ENCODE measurements around the gene PLEKHG5. TPM values are rescaled to one million over a fixed set of nuclear protein-coding genes. Genes with fewer than 3 reads are reported as not detected.
"Not testable (repeated sequence)": the region's sequence is repeated elsewhere in the genome, so short reads cannot be mapped to it uniquely, and the experiment has no call there.

The PLEKHG5 gene
- total RNA-seq, 2 donors from 2014 or later = 8.9 to 13.0 TPM

DNA sequence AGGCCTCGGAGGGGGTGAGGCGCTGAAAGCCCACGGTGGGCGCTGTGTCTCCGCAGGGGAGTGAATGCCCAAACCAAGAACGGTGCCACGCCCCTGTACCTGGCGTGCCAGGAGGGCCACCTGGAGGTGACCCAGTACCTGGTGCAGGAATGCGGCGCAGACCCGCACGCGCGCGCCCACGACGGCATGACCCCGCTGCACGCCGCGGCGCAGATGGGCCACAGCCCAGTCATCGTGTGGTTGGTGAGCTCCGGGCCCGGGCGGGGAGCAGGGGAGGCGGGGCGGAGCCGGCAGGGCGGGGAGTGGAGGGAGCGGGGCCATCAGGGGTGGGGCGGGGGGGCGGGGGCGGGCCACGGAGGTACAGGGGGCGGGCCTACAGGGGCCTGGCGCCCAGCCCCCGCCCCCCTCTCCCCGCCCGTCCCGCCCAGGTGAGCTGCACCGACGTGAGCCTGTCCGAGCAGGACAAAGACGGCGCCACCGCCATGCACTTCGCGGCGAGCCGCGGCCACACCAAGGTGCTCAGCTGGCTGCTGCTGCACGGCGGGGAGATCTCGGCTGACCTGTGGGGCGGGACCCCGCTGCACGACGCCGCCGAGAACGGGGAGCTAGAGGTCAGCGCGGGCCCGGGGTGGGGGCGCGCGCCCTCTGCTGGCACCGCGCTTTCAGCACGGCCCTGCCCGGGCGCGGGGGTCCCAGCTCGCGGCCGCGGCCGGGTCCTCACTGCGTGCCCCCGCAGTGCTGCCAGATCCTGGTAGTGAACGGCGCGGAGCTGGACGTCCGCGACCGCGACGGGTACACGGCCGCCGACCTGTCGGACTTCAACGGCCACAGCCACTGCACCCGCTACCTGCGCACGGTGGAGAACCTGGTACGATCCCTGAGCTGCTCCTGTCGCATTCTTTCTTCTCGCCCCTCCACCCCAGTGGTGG is 51.0 kb downstream of the PLEKHG5 start:
- intact Hi-C loops (cut with DNase I) = no loop called here
- DNase-seq (ENCODE audit: low spot score) = no peak

DNA sequence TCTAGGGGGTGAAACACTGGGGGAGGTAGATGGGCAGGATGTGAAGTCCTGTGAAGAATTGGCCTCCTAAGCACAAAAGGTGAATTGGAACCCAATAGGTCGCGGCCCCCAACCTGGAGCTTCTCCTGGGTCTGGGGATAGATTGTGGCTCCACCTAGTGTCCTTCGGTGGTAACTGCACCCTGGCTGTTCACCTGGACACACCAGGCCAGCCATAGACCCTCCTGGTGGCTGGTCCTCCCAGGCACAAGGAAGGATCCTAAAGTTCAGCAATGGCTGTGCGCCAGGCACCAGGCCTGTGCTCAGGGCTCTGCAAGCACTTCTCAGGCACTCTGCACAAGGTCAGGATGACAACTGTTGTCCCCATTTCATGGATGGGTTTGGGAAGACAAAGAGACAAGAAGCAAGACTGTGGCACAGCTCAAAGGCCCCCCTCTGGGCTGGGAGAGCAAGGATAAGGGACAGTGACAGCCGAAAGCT is 53.4 kb downstream of the PLEKHG5 start:
- no peak for DNase-seq (ENCODE audit: low spot score)
- intact Hi-C loops (cut with DNase I) = no loop called here

DNA sequence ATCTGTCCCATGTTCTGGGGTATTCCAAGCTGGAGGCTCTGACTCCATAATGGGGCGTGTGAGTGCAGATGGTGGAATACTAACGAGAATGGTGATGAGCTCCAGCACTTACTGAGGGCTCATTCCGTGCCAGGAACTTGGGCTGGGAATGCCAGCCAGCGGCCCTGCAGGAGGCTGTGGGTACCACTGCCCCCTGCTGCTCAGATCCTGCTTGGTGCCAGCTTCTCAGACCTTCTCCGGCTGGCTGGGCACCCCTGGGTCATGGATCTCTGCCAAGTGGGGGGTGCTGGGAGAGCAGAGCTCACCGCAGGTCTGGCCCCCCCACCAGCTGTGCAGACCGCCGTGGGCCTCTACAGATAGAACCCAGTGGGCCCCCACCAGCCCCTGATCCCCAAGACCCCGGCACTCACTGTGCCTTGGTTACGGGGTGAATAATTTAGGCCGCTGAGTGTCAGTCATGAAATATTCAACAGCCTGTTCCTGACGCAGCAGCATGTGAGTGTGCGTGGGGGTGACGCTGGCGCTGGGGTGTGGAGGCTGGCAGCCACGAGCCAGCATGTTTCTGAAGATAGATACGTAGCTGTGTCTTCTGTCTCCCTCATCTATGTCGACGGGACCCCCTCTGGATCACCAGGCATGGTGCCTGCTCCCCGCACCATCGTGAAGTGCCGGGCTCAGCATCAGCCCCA is 54.3 kb downstream of the PLEKHG5 start:
- DNase-seq (ENCODE audit: low spot score); intact Hi-C loops (cut with DNase I): not testable (repeated sequence)

DNA sequence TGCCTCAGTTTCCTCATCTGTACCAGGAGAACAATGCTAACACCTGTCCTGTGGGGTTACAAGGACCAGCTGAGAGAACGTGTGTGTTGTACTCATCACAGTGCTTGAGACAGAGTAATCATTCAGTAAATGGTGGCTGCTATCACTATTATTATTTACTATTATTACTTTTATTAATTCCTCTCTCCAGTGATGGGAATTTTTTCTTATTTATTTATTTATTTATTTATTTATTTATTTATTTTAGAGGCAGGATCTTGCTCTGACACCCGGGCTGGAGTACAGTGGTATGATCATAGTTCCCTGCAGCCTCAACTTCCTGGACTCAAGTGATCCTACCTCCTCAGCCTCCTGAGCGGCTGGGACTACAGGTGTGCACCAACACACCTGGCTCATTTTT is 55.2 kb downstream of the PLEKHG5 start:
- intact Hi-C loops (cut with DNase I); DNase-seq (ENCODE audit: low spot score): not testable (repeated sequence)

DNA sequence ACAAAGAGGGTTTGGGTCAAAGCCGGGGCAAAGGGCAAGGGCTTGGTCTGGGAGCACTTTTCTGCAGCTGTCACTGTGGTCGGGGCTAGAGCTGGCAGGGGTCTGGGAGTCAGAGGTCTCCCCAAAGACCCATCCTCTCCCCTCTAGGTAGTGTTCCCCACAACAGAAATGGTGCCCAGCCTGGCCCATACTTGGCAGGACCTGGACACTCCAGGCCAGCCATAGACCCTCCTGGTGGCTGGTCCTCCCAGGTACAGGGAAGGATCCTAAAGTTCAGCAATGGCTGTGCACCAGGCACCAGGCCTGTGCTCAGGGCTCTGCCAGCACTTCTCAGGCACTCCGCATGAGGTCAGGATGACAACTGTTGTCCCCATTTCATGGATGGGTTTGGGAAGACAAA is 55.9 kb downstream of the PLEKHG5 start:
- intact Hi-C loops (cut with DNase I) = no loop called here
- DNase-seq (ENCODE audit: low spot score) = no peak

DNA sequence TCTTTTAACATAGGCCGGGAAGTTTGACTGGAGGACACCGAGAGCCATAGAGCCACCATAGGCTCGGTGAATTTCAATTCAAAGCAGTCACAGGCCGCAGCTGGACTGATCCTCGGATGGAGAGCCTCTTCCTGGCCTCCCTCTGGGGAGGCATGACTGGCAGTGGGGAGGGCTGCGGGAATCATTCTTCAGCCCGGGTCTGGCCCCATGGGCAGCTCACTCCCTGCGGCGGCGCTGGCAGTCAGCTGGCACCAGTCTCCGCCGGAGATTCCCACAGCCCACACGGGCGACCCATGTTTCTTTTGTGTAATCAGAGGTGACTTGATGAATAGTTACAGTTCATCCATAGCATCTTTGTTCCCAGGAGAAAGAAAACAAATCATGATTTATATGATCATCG is 56.3 kb downstream of the PLEKHG5 start:
- intact Hi-C loops (cut with DNase I) = no loop called here
- no peak for DNase-seq (ENCODE audit: low spot score)

DNA sequence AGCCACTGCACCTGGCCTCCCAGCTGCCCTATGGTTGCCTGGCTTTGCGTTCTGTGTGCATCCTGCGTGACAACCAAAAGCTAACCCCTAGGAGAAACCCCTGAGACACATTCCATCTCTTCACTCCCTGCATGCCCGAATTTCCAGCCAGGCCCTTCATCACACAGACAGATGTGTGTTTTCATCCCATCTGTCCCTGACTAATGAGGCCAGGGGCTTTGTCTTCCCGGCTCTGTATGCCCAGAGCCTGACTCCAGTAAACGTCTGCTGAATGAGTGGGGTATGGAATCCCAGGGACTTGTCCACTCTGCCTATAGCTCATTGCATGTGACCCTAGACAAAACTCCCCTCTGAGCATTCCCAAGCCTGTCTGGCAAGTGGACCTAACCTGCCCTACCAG is 57.3 kb downstream of the PLEKHG5 start:
- no peak for DNase-seq (ENCODE audit: low spot score)
- intact Hi-C loops (cut with DNase I) = no loop called here

DNA sequence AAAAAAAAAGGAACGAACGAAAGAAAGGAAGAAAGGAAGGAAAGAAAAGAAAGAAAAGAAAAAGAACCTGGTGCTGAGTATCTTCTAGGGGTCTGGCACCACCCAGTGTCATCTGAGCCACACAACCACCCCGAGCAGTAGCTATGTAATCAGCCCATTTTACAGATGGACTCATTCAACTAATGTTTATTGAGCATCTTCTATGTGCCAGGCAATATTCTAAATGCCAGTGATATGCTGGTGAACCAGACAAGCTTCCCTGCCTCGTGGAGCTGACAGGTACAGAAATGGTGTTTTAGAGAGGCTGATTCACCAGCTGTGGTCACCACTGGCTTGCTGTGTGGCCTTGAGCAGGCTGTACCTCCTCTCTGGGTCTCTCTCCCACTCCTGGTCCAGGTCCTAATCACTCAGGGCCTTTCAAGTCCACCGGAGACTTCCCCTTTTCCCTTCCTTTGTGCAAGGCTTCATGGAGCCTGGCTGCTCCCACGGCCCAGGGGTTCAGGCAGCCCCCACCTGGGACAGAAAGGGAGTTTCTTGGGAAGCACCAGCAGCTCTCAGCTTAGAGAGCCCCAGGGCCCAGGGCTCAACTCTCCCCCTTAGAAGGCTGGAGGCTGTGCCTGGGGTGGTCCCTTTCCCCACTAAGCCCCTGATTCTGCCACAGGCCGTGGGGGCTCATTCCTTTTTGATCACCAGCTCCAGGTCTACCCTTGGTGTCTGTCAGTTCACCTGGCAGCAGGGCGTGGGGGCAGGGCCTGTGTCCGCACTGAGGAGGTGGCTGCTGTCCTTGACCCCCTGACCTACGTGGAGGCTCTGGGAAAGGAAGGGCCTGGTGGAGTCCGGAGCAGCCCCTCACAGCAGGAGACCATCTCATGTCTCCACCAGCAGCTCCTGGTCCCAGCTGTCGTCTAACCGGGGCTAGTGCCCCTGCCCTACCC is 59.6 kb downstream of the PLEKHG5 start:
- intact Hi-C loops (cut with DNase I); DNase-seq (ENCODE audit: low spot score): not testable (repeated sequence)

DNA sequence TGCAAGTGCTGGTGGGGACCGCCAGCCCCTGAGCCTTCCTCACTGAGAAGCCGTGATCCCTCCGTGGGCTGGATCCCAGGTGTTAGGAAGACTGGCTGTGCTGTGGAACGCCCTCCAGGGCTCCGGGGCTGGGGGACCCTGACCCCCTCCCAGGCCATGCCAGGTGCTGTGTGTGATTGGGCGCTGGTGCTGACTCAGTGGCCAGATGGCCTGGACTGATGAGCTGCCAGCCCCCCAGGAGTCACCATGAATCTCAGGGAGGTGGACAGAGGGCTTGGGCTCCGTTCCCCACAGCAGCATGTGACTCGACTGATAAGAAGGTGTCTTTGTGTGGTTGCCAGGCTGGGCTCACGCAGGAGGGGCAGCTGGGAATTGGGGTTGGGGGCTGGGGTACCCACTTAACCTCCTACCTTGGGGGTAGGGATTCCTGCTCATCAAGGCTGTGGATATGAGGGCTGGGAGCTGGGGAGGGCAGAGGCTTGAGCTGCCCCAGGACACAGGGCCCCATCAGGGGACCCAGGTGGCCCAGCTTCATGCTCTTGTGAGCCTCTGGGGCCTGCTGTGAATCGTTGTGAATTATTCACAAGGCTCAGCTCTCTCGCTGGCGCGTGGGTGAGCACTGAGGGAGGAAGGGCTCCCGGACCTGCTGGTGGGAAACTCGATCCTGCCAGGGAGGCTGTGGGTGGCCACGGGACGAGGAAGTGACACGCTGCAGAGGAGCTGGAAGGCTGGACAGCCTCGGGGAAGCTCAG is 61.6 kb downstream of the PLEKHG5 start:
- intact Hi-C loops (cut with DNase I); DNase-seq (ENCODE audit: low spot score): not testable (repeated sequence)

DNA sequence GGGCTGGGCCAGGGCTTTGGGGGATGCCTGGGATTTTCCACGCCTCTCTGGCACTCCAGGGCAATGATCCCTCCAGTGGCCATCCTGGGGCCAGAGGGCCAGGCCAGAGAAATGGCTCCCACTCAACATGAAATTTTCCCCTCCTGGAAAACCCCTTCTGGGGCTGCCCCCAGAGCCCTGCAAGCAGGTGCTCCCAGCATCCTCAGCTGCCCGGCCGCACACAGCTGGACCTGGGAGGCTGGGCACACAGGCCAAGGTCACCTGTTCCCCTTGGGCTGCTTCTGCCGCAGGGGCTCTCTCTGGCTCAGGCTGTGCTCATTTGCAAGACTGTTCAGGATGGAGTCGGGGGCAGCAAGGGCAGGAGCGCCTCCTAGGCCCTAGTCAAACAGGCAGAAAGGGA is 63.0 kb downstream of the PLEKHG5 start:
- intact Hi-C loops (cut with DNase I) = not testable (repeated sequence)

DNA sequence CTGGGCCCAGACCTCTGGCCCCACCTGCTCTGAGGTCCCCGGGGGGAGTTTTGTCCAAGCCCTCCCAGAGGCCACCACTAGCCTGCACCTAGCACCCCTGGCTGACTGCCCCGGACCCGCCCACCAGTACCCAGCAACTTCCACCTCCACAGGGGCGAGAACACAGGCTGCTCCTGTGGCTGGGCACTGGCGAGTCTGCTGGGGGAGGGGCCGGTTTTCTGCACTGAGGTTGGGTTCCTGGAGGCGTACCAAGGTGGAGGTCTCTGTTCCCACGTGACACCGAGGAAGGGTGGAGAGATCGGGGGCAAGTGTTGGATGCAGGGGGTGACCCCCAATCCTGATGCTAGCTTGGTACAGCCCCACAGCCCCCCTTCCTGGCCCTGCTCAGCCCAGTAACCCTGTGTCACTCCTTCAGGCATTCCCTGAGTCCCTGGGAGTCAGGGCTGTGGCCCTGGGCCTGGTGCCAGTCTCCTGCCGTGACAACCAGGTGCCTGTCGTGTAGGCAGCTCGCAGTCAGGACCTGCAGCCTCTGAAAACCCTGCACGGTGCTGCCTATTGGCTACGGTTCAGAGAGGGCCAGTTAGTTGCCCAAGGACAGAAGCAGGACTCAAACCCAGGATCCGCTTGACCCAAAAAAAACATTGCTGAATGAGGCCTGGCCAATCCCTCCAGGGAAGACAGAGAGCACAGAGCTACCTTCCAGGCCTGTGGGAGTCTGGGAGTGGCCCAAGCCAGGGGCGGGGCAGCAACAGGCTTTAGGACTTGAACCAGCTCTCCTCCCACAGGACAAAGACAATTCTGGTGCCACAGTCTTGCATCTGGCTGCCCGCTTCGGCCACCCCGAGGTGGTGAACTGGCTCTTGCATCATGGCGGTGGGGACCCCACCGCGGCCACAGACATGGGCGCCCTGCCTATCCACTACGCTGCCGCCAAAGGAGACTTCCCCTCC is 63.8 kb downstream of the PLEKHG5 start:
- intact Hi-C loops (cut with DNase I) = no loop called here
- DNase-seq (ENCODE audit: low spot score) = no peak

More for the DNA sequence above, 63.0 kb downstream of the PLEKHG5 start:
- not testable (repeated sequence) for DNase-seq (ENCODE audit: low spot score)

DNA sequence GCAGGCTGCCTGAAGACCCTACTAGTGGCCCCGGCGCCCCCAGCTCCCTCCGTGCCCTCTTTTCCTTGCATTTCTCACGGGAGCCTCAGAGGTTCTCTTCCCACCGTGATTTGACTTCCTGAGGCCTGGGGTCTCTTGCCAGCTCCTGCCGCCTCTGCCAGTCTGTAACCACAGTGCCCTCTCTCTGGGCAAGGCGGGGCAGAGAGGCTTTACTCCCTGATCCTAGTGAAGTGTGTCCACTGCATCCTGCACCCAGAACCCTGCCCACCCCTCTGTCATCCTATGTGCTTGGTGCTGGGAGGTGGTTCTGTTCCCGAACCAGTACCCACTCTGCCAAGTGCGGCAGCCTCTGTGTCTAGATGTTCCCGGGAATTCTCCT is 64.5 kb downstream of the PLEKHG5 start:
- intact Hi-C loops (cut with DNase I) = no loop called here
- no peak for DNase-seq (ENCODE audit: low spot score)

DNA sequence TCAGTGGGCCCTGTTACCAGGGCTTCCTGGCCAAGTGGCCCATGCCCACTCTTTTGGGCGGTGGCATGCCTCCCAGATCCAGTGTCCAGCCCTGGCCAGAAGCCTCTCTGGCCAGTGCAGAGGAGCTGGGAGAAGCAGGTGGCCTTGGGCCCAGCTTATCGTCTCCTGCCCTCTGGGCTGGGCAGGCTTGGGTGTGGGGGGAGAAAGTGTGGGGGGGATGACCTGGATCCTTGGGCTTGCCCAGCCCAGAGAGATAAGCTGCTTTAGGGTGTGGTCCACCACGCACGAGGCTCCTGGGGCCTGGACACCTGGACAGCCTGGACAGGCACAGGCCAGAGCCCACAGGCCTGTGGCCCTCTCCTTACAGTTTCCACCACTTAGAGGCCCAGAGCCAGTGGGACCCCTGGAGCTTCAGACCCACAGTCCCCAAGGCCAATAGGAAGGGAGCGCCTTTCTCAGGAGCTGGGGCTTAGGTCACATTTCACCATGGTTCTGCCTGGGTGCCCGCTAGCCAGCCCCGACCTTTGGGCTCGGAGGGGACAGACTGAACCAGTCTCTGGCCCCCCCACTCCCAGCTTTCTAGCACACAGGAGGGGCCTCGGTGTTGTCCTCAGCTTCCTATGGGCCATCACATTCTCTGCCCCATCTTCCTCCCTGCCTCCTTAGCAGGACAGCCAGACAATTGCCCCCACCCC is 65.0 kb downstream of the PLEKHG5 start:
- no peak for DNase-seq (ENCODE audit: low spot score)
- intact Hi-C loops (cut with DNase I) = no loop called here

DNA sequence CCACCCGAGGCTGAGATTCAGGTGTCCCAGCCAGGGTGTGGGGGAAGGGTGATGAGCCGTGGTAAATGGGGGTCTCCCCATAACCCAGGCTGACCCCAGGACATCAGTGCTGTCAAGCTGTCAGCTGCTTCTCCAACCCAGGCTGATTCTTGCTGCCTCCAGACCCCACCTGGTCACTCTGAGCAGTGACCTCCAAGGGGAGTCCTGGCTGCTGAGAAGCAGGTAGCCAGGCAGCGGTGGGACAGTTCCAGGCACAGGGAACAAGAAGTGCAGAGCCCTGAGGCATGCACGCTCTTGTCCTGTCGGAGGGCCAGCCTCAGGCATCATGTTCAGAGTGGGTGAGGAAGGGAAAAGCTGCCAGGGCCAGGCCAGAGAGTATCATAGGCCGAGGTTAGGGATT is 65.8 kb downstream of the PLEKHG5 start:
- intact Hi-C loops (cut with DNase I) = no loop called here
- no peak for DNase-seq (ENCODE audit: low spot score)

DNA sequence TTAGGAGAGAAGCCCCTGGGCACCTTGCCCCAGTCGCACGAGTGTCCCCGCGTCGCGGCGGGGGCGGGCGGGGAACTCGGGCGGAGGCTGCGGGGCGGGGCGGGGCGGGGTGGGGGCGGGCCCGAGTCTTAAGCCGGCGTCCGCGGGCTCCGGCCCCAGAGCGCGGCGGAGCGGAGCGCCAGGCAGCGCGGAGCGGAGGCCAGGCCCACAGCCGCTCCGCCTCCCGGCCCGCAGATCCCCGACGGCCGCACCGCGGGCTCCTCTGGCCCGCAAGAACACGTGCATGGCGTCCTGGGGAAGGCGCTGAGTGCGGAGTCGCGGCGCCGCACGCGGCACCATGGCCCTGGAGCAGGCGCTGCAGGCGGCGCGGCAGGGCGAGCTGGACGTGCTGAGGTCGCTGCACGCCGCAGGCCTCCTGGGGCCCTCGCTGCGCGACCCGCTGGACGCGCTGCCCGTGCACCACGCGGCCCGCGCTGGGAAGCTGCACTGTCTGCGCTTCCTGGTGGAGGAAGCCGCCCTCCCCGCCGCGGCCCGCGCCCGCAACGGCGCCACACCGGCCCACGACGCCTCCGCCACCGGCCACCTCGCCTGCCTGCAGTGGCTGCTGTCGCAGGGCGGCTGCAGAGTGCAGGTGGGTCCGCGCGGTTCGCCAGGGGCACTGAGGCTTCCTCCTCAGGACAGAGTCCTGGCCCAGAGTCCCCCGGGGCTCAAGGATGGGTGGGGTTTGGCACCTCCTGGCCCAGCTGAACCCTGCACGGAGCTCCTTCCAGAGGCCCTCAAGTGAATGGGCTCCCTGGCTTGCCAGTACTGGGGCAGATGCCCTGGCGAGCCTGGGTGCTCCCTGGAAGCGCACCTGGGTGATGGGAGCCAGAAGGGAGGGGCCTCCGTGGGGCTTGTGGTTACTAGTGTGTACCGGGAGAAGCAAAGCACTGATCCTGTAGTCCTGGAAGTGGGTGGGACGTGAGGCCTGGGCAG is 66.6 kb downstream of the PLEKHG5 start, which contains the start of gene ESPN:
Gene ESPN (plus strand): TSS at position 158 of the 975 bp plus-strand sequence. CDS start 180 bp downstream, at position 338.
- DNase-seq (ENCODE audit: low spot score) = no peak
- intact Hi-C loops (cut with DNase I) = no loop called here

Measured in posterior vena cava (tissue), 2 donors.